ENCODE results near the gene KCNQ5. TPM values are rescaled to one million over a fixed set of nuclear protein-coding genes. Genes with fewer than 3 reads are reported as not detected.

The KCNQ5 gene
- total and polyA plus RNA-seq, 2 of the 8 experiments (the other 6 are each of a cell fraction or from before 2014, with no cell fraction given): 0.83 to 1.2 TPM

GRCh38 chr6:72905705-72906478, 284.0 kb downstream of the KCNQ5 start:
- ChIA-PET POLR2A (ENCODE audit: partially characterized antibody) (no interaction called here), CTCF (ENCODE audit: partially characterized antibody) (no interaction called here)
- Histone ChIP-seq H4K5ac (ENCODE audit: insufficient read length, low read depth, low read length) (no peak overlapping the region), H3K9me3 (ENCODE audit: insufficient read depth in 2 of 2, low read depth in 1 of 2, low read length in 1 of 2) (no peaks in the 10 kb centered on the region; a peak in 1 of 4 replicates), H4K20me1 (replicated peaks in 1 of 2; ENCODE audit: control insufficient read depth in 1 of 2, insufficient read depth in 2 of 2, low read length in 2 of 2) (no peaks in the 10 kb centered on the region), H3K4me2 (ENCODE audit: insufficient read depth in 1 of 2, low read depth in 2 of 2, low read length in 2 of 2) (no peak overlapping the region), H2BK120ac (replicated peaks; ENCODE audit: low read depth, low read length) (no peak overlapping the region), H3K27ac (ENCODE audit: low read depth, low read length) (no peak overlapping the region), H3K36me3 (ENCODE audit: control insufficient read depth in 2 of 4, insufficient read depth in 4 of 4, low read length in 3 of 4) (no peaks in the 10 kb centered on the region), H3K4me3 (ENCODE audit: extremely low read depth in 1 of 4, insufficient read depth in 2 of 4, low read depth in 3 of 4, low read length in 4 of 4) (no peak overlapping the region), H3K79me1 (ENCODE audit: low read depth, low read length) (no peaks in the 10 kb centered on the region), H2BK20ac (ENCODE audit: low read length) (no peak overlapping the region), H3K23me2 (ENCODE audit: low read depth, low read length) (no peaks in the 10 kb centered on the region), H2AFZ (ENCODE audit: low read length) (no peak overlapping the region), H2BK15ac (ENCODE audit: low read length) (no peak overlapping the region), H3K14ac (ENCODE audit: insufficient read length) (no peak overlapping the region), H4K8ac (ENCODE audit: extremely low read depth, insufficient read depth, low read length) (no peak overlapping the region), H3K79me2 (ENCODE audit: control insufficient read depth in 1 of 2, insufficient read depth in 2 of 2, low read length in 2 of 2) (no peaks in the 10 kb centered on the region), H4K91ac (replicated peaks; ENCODE audit: insufficient read length, low read length) (no peak overlapping the region), H3K56ac (replicated peaks; ENCODE audit: insufficient read length, low read depth, low read length) (no peak overlapping the region), H2BK12ac (ENCODE audit: low read depth, low read length) (no peak overlapping the region), H3K4ac (replicated peaks; ENCODE audit: insufficient read length, low read depth, low read length) (no peak overlapping the region), H3K9ac (replicated peaks in 1 of 4; ENCODE audit: extremely low read depth in 1 of 4, low read depth in 3 of 4, low read length in 3 of 4) (no peak overlapping the region), H3K23ac (ENCODE audit: insufficient read length) (no peak overlapping the region), H2AK5ac (ENCODE audit: low read depth, low read length) (no peak overlapping the region), H2BK5ac (ENCODE audit: low read depth, low read length) (no peak overlapping the region), H3K4me1 (replicated peaks in 1 of 4; ENCODE audit: control insufficient read depth in 3 of 4, insufficient read depth in 4 of 4, low read length in 3 of 4) (no peaks in the 10 kb centered on the region), H3K18ac (ENCODE audit: extremely low read depth, low read length) (no peak overlapping the region), H3K27me3 (replicated peaks in 1 of 4; ENCODE audit: control insufficient read depth in 3 of 4, extremely low read depth in 1 of 4, insufficient read depth in 3 of 4, low read length in 3 of 4) (no peaks in the 10 kb centered on the region)
- 95% methylated on average over 6 of the region's 6 CpGs; no CpG with 5 or more reads in 1 of the 2 experiments for WGBS, 2 experiments (ENCODE audit: extremely low coverage in 1 of 2, insufficient coverage in 1 of 2, insufficient read length in 1 of 2, insufficient replicate concordance in 2 of 2, low coverage in 1 of 2, low lambda C conversion rate in 2 of 2, missing lambda C conversion rate in 1 of 2)
- FAIRE-seq: no peak
- no peak for DNase-seq (ENCODE audit: low read depth in 1 of 2, low spot score in 2 of 2)
- TF ChIP-seq MAFK (IDR thresholded peaks at IDR 0.05; ENCODE audit: low read depth, low read length): no peak
- no peak for TF ChIP-seq GABPA (IDR thresholded peaks at IDR 0.05; ENCODE audit: borderline replicate concordance, insufficient read depth, low read length)

Data from H1 (cell line).